Endothelial cell (in vitro differentiated cells): ENCODE data around the gene CNTN4. TPM values are rescaled to one million over a fixed set of nuclear protein-coding genes. Genes with fewer than 3 reads are reported as not detected.

Experiments
- DNase-seq: peaks from one replicate; pipeline ENCODE4 v3.0.0; 2021; ENCODE audit warnings: low spot score
- H3K27ac Mint-ChIP-seq: one replicate; pipeline ENCODE4 v1.8.0; 2021; ENCODE audit warnings: mixed read lengths, inconsistent platforms; ENCODE audit not compliant: unreplicated experiment
- H3K27me3 Mint-ChIP-seq: one replicate; pipeline ENCODE4 v1.8.0; 2021; ENCODE audit warnings: mild to moderate bottlenecking, moderate library complexity, mixed read lengths, inconsistent platforms; ENCODE audit not compliant: unreplicated experiment
- H3K36me3 Mint-ChIP-seq: one replicate; pipeline ENCODE4 v1.8.0; 2021; ENCODE audit warnings: mild to moderate bottlenecking, low read depth, mixed read lengths, inconsistent platforms; ENCODE audit not compliant: unreplicated experiment
- H3K4me1 Mint-ChIP-seq: one replicate; pipeline ENCODE4 v1.8.0; 2021; ENCODE audit warnings: mild to moderate bottlenecking, mixed read lengths, inconsistent platforms; ENCODE audit not compliant: unreplicated experiment
- H3K4me3 Mint-ChIP-seq: one replicate; pipeline ENCODE4 v1.8.0; 2021; ENCODE audit warnings: mild to moderate bottlenecking, mixed read lengths, inconsistent platforms; ENCODE audit not compliant: unreplicated experiment
- H3K9me3 Mint-ChIP-seq: one replicate; pipeline ENCODE4 v1.8.0; 2021; ENCODE audit warnings: mixed read lengths, inconsistent platforms; ENCODE audit not compliant: unreplicated experiment
- CTCF ChIP-seq: fragments of 200-600 bp; sonication (generic); IDR thresholded peaks from one replicate; pipeline ENCODE4 v1.5.0; 2021; ENCODE audit warnings: antibody characterized with exemption; ENCODE audit not compliant: unreplicated experiment
- total RNA-seq: library from RNA; stranded (reverse); fragmentation: NEBNext Ultra II Directional; extraction: Animal tissue kit (Norgen Biotek cat#: 25700); gene quantifications from one replicate; pipeline ENCODE4 v1.2.1, GENCODE V29; 2021; ENCODE audit not compliant: unreplicated experiment

The CNTN4 gene
- total RNA-seq, 1 donor from 2014 or later, result not detected

GRCh38 chr3:2513986-2514385, 415.3 kb downstream of the CNTN4 start:
- Mint-ChIP-seq H3K36me3 (no peaks in the 10 kb centered on the region), H3K4me1 (no peaks in the 10 kb centered on the region), H3K27me3 (no peaks in the 10 kb centered on the region), H3K9me3 (peaks cover 42% of the 10 kb centered on the region), H3K27ac (no peak overlapping the region), H3K4me3 (no peak overlapping the region)
- TF ChIP-seq CTCF, result no peak
- no peak for DNase-seq

GRCh38 chr3:2516762-2517441, 418.2 kb downstream of the CNTN4 start:
- Mint-ChIP-seq H3K9me3 (peaks cover 22% of the 10 kb centered on the region), H3K36me3 (no peaks in the 10 kb centered on the region), H3K4me1 (no peaks in the 10 kb centered on the region), H3K27ac (no peak overlapping the region), H3K27me3 (no peaks in the 10 kb centered on the region), H3K4me3 (no peak overlapping the region)
- DNase-seq, result no peak
- TF ChIP-seq CTCF, result no peak

- Mint-ChIP-seq H3K4me1 (no peaks in the 10 kb centered on the region), H3K27ac (no peak overlapping the region), H3K4me3 (no peak overlapping the region), H3K36me3 (no peaks in the 10 kb centered on the region), H3K27me3 (no peaks in the 10 kb centered on the region), H3K9me3 (peaks cover 22% of the 10 kb centered on the region)
- no peak for TF ChIP-seq CTCF
- no peak for DNase-seq
Observed at GRCh38 chr3:2517500-2518172, 419.0 kb downstream of the CNTN4 start.

- no peaks in the 10 kb centered on the region for H3K36me3 Mint-ChIP-seq
Observed at GRCh38 chr3:2523281-2523836, 424.7 kb downstream of the CNTN4 start.

More at GRCh38 chr3:2523281-2523836, 424.7 kb downstream of the CNTN4 start:
- Mint-ChIP-seq H3K9me3 (peaks cover 17% of the 10 kb centered on the region), H3K27ac (no peak overlapping the region), H3K27me3 (no peaks in the 10 kb centered on the region), H3K4me3 (no peak overlapping the region), H3K4me1 (no peaks in the 10 kb centered on the region)
- TF ChIP-seq CTCF, result no peak
- no peak for DNase-seq
